HG03457 (cell line): Measurements from ENCODE around the gene STKLD1.
"Not testable (repeated sequence)": the region's sequence is repeated elsewhere in the genome, so short reads cannot be mapped to it uniquely, and the experiment has no call there.

Experiments used
- ATAC-seq: cut with Tn5 transposase; IDR thresholded peaks from one replicate; pipeline ENCODE4 v1.9.1; 2021; ENCODE audit warnings: moderate number of reproducible peaks; ENCODE audit not compliant: unreplicated experiment

Gene STKLD1

GRCh38 chr9:133382507-133383141 lies 6.5 kb downstream of the STKLD1 start:
- no peak for ATAC-seq

DNA sequence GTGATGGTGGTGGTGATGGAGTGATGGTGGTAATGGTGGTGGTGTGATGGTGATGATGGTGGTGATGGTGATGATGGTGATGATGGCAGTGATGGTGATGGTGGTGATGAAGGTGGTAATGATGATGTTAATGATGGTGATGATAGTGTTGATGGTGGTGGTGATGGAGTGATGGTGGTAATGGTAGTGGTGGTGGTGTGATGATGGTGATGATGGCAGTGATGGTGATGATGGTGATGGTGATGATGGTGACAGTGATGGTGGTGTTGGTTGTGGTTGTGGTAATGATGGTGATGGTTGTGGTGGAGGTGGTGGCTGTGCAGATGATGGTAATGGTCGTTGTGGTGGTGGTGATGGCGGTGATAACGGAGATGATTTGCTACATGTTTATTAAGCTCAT lies 7.3 kb downstream of the STKLD1 start:
- ATAC-seq, result no peak

DNA sequence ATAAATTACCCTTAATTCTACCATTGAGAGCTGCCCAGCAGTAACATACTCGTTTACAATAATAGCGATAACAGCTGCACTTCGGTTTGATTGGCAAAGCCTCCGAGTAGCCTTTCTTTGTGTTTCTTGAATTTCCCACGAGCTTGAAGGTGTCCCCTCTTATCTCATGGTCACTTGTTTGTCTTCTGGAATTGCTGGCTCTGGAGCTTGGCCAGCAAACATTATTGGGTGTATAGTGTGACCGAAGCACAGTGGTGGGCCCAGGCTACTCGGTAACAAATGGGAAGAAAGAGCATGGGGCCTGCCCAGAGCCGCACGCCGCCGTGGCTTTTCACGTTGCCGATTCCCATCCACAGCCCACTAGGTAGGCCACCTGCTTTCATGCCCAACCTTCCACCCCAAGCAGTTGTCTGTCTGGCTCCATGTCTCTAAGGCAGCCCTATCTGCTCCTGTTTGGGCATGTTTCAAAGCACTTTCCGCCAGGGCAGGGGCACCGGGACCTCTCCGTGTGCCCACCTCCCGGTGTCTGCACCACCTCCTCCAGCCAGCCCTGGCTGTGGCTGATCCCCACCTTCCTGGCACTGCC lies 8.7 kb downstream of the STKLD1 start:
- no peak for ATAC-seq

DNA sequence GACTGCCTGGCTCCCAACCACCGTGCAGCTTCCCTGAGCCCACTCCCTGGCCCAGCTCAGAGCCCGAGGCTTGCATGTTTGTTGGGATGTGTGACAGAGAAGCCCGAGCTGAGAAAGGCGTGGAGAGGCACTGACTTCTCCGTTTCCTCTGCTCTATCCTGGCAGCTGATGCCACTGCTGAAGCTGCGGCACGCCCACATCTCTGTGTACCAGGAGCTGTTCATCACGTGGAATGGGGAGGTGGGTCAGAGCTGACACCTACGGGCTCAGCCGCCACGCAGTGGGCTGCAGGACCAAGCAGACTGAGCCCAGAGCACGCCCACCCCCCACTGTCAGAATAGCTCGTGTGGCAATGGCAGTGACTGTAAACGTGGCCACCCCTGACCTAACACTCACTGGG lies 9.3 kb downstream of the STKLD1 start:
- ATAC-seq, result no peak

DNA sequence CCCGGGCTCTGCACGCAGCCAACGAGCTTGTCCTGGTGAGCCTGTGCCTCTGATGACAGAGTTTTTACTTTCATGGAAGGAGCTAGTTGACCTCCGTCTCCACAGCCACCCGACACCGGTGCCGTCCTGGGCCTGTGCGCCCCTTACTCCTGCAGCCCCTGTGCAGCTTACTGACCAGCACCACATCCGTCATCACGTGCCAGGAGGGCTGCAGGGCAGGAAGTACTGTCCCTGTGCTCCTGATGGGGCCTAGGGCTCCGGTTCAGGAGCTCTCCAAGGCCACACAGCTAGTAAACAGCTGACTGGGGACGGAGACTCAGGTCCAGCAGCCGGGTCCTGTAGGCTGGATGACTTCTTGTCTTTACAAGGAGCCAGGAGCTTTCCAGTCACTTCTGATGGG lies 10.2 kb downstream of the STKLD1 start:
- no peak for ATAC-seq

- ATAC-seq, result no peak
Observed at GRCh38 chr9:133387680-133388079, 11.5 kb downstream of the STKLD1 start.

- ATAC-seq, result no peak
Observed at GRCh38 chr9:133389025-133389557, 12.9 kb downstream of the STKLD1 start.

DNA sequence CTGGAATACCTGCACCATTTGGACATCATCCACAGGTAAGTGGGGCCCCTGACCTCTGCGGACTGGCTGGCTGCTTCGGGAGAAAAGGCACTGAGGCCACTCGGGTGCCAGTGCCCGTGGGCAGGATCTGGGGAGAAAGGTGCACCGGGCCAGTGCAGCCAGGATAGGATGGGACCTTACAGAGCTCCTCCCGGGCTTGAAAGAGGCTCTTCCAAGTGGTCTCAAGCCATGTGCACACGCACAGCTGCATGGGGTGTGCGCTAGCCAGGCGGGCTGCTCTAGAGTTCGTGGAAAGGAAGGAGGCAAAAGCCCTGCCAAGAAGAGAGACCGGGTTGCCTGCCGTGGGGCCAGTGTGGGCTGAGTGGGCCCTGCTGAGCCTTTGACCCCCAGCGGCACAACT lies 13.4 kb downstream of the STKLD1 start:
- ATAC-seq, result no peak

GRCh38 chr9:133390713-133391112 lies 14.5 kb downstream of the STKLD1 start:
- ATAC-seq, result no peak

DNA sequence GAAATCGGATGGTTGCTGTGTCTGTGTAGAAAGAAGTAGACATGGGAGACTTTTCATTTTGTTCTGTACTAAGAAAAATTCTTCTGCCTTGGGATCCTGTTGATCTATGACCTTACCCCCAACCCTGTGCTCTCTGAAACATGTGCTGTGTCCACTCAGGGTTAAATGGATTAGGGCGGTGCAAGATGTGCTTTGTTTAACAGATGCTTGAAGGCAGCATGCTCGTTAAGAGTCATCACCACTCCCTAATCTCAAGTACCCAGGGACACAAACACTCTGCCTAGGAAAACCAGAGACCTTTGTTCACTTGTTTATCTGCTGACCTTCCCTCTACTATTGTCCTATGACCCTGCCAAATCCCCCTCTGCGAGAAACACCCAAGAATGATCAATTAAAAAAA lies 15.3 kb downstream of the STKLD1 start:
- not testable (repeated sequence) for ATAC-seq

DNA sequence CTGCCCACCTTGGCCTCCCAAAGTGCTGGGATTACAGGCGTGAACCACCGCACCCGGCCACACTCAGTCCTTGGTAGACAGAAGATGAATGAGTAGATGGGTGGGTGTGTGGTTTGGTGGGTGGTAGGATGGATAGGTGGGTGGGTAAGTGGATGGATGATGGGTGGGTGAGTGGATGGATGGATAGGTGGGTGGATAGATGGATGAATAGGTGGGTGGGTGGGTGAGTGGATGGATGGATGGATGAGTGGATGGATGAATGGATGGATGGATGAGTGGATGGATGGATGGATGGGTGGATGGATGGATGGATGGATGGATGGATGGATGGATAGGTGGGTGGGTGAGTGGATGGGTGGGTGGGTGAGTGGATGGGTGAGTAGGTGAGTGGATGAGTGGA lies 16.1 kb downstream of the STKLD1 start:
- ATAC-seq, result not testable (repeated sequence)

DNA sequence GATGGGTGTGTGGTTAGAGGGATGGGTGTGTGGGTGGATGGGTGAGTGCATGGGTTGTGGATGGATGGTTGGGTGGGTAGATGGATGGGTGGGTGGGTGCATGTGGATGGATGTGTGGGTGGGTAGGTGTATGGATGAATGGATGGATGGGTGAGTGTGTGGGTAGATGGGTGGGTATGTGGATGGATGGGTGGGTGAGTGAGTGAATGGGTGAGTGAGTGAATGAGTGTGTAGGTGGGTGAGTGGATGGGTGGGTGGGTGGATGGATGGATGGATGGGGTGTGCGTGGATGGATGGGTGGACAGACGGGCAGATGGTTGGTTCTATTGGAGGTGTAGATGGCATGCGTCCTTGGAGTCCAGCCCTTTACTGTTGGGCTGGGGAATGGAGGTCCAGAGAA lies 17.2 kb downstream of the STKLD1 start:
- no peak for ATAC-seq

DNA sequence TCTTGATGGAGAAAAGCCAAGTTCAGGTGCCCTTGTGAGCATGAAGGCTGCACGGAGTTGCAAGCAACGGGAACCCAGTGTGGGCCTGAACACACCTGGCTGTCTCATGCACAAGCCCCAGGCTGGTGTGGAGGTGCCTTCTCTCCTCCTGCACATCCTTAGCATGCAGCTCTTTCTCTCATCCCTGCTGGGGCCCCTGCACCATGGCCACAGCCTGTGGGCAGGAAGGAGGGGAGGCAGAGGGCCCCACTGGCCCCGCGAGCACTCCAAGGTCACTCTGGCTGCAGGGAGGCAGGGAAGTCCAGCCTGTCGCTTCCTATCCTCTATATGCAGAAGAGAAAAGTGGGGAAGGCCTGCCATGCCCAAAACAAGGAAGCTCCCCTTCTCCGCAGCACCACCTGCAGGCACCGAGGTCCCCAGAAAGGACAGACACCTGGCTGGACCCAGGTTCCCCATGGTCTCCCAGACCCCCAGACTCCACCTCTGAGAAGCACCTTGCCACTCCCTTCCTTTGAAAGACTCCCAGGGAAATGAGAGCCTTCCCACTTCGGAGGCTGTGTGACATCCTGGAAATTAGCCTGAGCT lies 18.6 kb downstream of the STKLD1 start:
- ATAC-seq, result no peak

GRCh38 chr9:133396952-133397351 lies 20.8 kb downstream of the STKLD1 start:
- ATAC-seq, result no peak

DNA sequence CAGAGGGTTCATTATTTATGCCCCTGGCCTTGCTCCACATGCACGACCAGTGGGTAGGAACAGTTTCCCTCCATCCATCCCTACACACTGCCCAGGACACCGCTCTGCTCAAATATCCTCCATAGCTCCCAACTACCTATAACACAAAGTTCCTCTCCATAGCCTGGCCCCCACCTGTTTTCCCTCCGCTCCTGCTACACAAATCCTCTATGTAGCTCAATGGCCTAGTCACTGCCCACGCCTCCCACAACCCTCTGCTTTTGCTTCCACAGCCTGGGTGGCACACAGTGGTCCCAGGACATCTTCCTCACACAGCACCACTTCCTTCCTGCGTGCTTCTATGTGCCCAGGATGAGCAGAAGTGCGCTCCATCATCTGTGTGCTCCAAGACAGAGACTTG lies 21.2 kb downstream of the STKLD1 start:
- no peak for ATAC-seq

GRCh38 chr9:133397895-133398294 lies 21.7 kb downstream of the STKLD1 start:
- ATAC-seq, result no peak

DNA sequence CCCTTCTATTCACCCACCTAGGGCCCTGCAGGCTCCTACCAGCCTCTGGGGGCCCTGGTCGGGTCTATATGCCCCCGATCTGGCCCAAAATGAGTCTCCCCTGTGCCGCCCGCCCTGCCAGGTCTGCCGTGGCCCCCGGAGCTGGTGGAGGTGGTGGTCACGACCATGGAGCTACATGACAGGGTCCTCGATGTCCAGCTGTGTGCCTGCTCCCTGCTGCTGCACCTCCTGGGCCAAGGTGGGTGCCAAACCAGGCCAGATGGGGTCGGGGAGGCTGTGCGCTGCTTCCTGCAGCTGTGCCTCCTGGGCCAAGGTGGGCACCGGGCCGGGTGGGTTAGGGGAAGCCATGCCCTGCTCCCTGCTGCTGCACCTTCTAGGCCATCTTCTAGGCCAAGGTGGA lies 24.1 kb downstream of the STKLD1 start:
- no peak for ATAC-seq

- no peak for ATAC-seq
Observed at GRCh38 chr9:133401588-133401987, 25.4 kb downstream of the STKLD1 start.

GRCh38 chr9:133402689-133403088 lies 26.5 kb downstream of the STKLD1 start:
- ATAC-seq, result no peak

GRCh38 chr9:133403766-133404453 lies 27.7 kb downstream of the STKLD1 start:
- ATAC-seq, result no peak

GRCh38 chr9:133404454-133405002 lies 28.4 kb downstream of the STKLD1 start:
- ATAC-seq, result no peak
